ENCODE data around the gene PLXNA4.

PLXNA4 gene

DNA sequence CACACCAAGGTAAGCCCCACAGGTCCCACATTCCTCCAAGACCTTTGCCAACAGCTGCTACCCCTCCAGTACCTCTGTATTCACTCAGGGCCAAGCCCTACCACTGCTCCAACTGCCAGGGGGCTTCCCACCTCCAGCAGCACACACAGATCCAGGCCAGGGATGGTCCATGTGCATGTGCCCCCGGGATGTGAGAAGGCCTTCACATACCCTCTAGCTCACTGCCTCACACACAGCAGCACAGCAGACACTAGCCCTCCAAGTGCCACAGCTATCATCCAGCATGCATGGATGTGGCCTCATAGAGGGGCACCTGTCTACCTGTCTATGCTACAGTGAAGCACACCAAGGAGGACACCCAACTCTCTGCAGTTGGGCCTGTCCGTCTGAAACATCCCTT, 488.8 kb downstream of the PLXNA4 start:
- DNase-seq (ENCODE audit: extremely low spot score) = no peak
- ChIA-PET CTCF (no interaction called here), POLR2A (no interaction called here)
- no peak for TF ChIP-seq FOXA1 (IDR thresholded peaks at IDR 0.05)
- TF ChIP-seq CTBP1 (IDR thresholded peaks at IDR 0.05; ENCODE audit: borderline replicate concordance) = no peak
- no peak for TF ChIP-seq ELF4 (IDR thresholded peaks at IDR 0.05)
- no peak for TF ChIP-seq BHLHE40 (IDR thresholded peaks at IDR 0.05; ENCODE audit: borderline replicate concordance)
- no peak for TF ChIP-seq NFRKB (IDR thresholded peaks at IDR 0.05)
- no peak for TF ChIP-seq SP1 (IDR thresholded peaks at IDR 0.05)
- no peak for TF ChIP-seq HDGF (IDR thresholded peaks at IDR 0.05; ENCODE audit: borderline replicate concordance)
- no peak for TF ChIP-seq ZNF384 (IDR thresholded peaks at IDR 0.05)
- TF ChIP-seq FOXM1 (IDR thresholded peaks at IDR 0.05; ENCODE audit: borderline replicate concordance) = no peak
- TF ChIP-seq PKNOX1 (IDR thresholded peaks at IDR 0.05) = no peak
- TF ChIP-seq LEF1 (IDR thresholded peaks at IDR 0.05; ENCODE audit: borderline replicate concordance) = no peak
- no peak for TF ChIP-seq SUZ12 (IDR thresholded peaks at IDR 0.05)
- no peak for TF ChIP-seq ARNT (IDR thresholded peaks at IDR 0.05)
- no peak for TF ChIP-seq FOXK2 (IDR thresholded peaks at IDR 0.05)

- DNase-seq (ENCODE audit: extremely low spot score) = no peak
- TF ChIP-seq PKNOX1 (IDR thresholded peaks at IDR 0.05) (peak; percentile 62), TARDBP (IDR thresholded peaks at IDR 0.05) (no peak), NFRKB (IDR thresholded peaks at IDR 0.05) (no peak), HDGF (IDR thresholded peaks at IDR 0.05; ENCODE audit: borderline replicate concordance) (no peak)
- CTCF ChIA-PET = no interaction called here
- POLR2A ChIA-PET = no interaction called here
Observed at GRCh38 chr7:132084776-132085388, 491.4 kb downstream of the PLXNA4 start.

- no peak for TF ChIP-seq BHLHE40 (IDR thresholded peaks at IDR 0.05; ENCODE audit: borderline replicate concordance)
- TF ChIP-seq ZNF384 (IDR thresholded peaks at IDR 0.05) = no peak
- TF ChIP-seq L3MBTL2 (conservative IDR thresholded peaks at IDR 0.05) = no peak
- TF ChIP-seq FOXM1 (IDR thresholded peaks at IDR 0.05; ENCODE audit: borderline replicate concordance) = no peak
- no peak for TF ChIP-seq LEF1 (IDR thresholded peaks at IDR 0.05; ENCODE audit: borderline replicate concordance)
- TF ChIP-seq FOXA1 (IDR thresholded peaks at IDR 0.05) = no peak
- no peak for TF ChIP-seq PKNOX1 (IDR thresholded peaks at IDR 0.05)
- no peak for TF ChIP-seq FOXK2 (IDR thresholded peaks at IDR 0.05)
- TF ChIP-seq SP1 (IDR thresholded peaks at IDR 0.05) = no peak
- no peak for TF ChIP-seq CTBP1 (IDR thresholded peaks at IDR 0.05; ENCODE audit: borderline replicate concordance)
- no peak for TF ChIP-seq SUZ12 (IDR thresholded peaks at IDR 0.05)
- no peak for TF ChIP-seq ELF4 (IDR thresholded peaks at IDR 0.05)
- no peak for TF ChIP-seq HDGF (IDR thresholded peaks at IDR 0.05; ENCODE audit: borderline replicate concordance)
- TF ChIP-seq NFRKB (IDR thresholded peaks at IDR 0.05) = no peak
- no peak for TF ChIP-seq ARNT (IDR thresholded peaks at IDR 0.05)
- TF ChIP-seq TARDBP (IDR thresholded peaks at IDR 0.05) = no peak
- no peak for DNase-seq (ENCODE audit: extremely low spot score)
- ChIA-PET POLR2A (no interaction called here), CTCF (no interaction called here)
Observed at GRCh38 chr7:132083537-132084123, 492.6 kb downstream of the PLXNA4 start.

DNA sequence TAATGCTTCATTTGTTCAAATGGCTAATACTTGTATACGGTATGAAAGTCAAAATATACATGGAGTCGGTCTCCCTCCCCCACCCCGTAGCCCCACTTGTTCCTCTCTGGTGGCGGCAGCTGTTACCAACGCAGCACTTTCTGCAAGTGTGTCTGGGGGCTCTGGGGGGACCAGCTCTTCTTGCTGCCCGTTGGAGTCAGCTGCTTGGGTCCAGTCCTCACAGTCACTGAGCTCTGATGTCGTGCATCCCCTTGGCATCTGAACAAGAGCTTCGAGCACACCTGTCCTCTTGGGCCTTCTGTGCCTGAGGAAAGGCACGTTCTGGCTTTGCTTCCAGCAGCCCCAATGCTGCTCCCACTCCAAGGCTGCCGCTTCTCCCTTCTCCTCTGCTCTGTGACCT, 493.1 kb downstream of the PLXNA4 start:
- ChIA-PET CTCF (no interaction called here), POLR2A (no interaction called here)
- TF ChIP-seq TARDBP (IDR thresholded peaks at IDR 0.05) (no peak), FOXK2 (IDR thresholded peaks at IDR 0.05) (no peak), ELF4 (IDR thresholded peaks at IDR 0.05) (no peak), NFRKB (IDR thresholded peaks at IDR 0.05) (no peak), CTBP1 (IDR thresholded peaks at IDR 0.05; ENCODE audit: borderline replicate concordance) (no peak), FOXM1 (IDR thresholded peaks at IDR 0.05; ENCODE audit: borderline replicate concordance) (no peak), SUZ12 (IDR thresholded peaks at IDR 0.05) (no peak), SP1 (IDR thresholded peaks at IDR 0.05) (no peak), LEF1 (IDR thresholded peaks at IDR 0.05; ENCODE audit: borderline replicate concordance) (no peak), FOXA1 (IDR thresholded peaks at IDR 0.05) (no peak), PKNOX1 (IDR thresholded peaks at IDR 0.05) (no peak), BHLHE40 (IDR thresholded peaks at IDR 0.05; ENCODE audit: borderline replicate concordance) (no peak), L3MBTL2 (conservative IDR thresholded peaks at IDR 0.05) (no peak)
- DNase-seq (ENCODE audit: extremely low spot score) = no peak

GRCh38 chr7:132082394-132082793, 493.9 kb downstream of the PLXNA4 start:
- ChIA-PET POLR2A (no interaction called here), CTCF (no interaction called here)
- TF ChIP-seq FOXK2 (IDR thresholded peaks at IDR 0.05) (no peak), TARDBP (IDR thresholded peaks at IDR 0.05) (no peak), FOXM1 (IDR thresholded peaks at IDR 0.05; ENCODE audit: borderline replicate concordance) (no peak), NFRKB (IDR thresholded peaks at IDR 0.05) (no peak), LEF1 (IDR thresholded peaks at IDR 0.05; ENCODE audit: borderline replicate concordance) (no peak), FOXA1 (IDR thresholded peaks at IDR 0.05) (no peak), SUZ12 (IDR thresholded peaks at IDR 0.05) (no peak), PKNOX1 (IDR thresholded peaks at IDR 0.05) (no peak), L3MBTL2 (conservative IDR thresholded peaks at IDR 0.05) (no peak), HDGF (IDR thresholded peaks at IDR 0.05; ENCODE audit: borderline replicate concordance) (no peak)
- DNase-seq (ENCODE audit: extremely low spot score) = no peak
